ENCODE results near the gene GPRIN2. TPM values are rescaled to one million over a fixed set of nuclear protein-coding genes. Genes with fewer than 3 reads are reported as not detected.
A peak's percentile ranks its signal among the peaks of the same experiment; 100 is the strongest.

GPRIN2 gene
- total RNA-seq, 1 donor from 2014 or later, result 3.0 TPM

GRCh38 chr10:46557319-46558121, 1.1 kb upstream of the GPRIN2 start:
- Histone ChIP-seq H3K9ac (ENCODE audit: low read length) (no peak overlapping the region), H2AFZ (ENCODE audit: low read depth, low read length) (no peak overlapping the region), H3K4me2 (ENCODE audit: low read length) (no peak overlapping the region), H3K36me3 (ENCODE audit: insufficient read depth, low read length) (no peaks in the 10 kb centered on the region), H3K4me3 (ENCODE audit: insufficient read depth, low read depth, low read length) (no peak overlapping the region), H3K4me1 (ENCODE audit: insufficient read depth, low read length) (no peaks in the 10 kb centered on the region), H3K79me2 (ENCODE audit: insufficient read depth, low read length) (no peaks in the 10 kb centered on the region), H3K9me3 (ENCODE audit: insufficient read depth, low read depth, low read length) (no peaks in the 10 kb centered on the region), H4K20me1 (ENCODE audit: insufficient read depth, low read length) (no peaks in the 10 kb centered on the region), H3K27ac (ENCODE audit: low read depth, low read length) (no peak overlapping the region), H3K27me3 (ENCODE audit: insufficient read depth, low read length) (peaks cover 58% of the 10 kb centered on the region)
- H3K27ac Mint-ChIP-seq (ENCODE audit: unreplicated experiment), result no peak overlapping the region
- TF ChIP-seq CTCF (IDR thresholded peaks at IDR 0.05; ENCODE audit: insufficient read depth, low read depth, low read length) (no peak), EZH2 (IDR thresholded peaks at IDR 0.05; ENCODE audit: insufficient read depth, low read length) (no peak)
- FAIRE-seq (no peak), DNase-seq (ENCODE audit: low read depth) (no peak)
- H3K36me3 Mint-ChIP-seq (ENCODE audit: low read depth, unreplicated experiment), result peaks cover 1% of the 10 kb centered on the region
- no peaks in the 10 kb centered on the region for H3K4me1 Mint-ChIP-seq (ENCODE audit: low read depth, unreplicated experiment)
- peak overlapping the region; percentile 84 for H3K4me3 Mint-ChIP-seq (ENCODE audit: unreplicated experiment)
- H3K27me3 Mint-ChIP-seq (ENCODE audit: low read depth, unreplicated experiment), result no peaks in the 10 kb centered on the region
- no peaks in the 10 kb centered on the region for H3K9me3 Mint-ChIP-seq (ENCODE audit: unreplicated experiment)

- TF ChIP-seq EZH2 (IDR thresholded peaks at IDR 0.05; ENCODE audit: insufficient read depth, low read length) (peak; percentile 98), CTCF (IDR thresholded peaks at IDR 0.05; ENCODE audit: insufficient read depth, low read depth, low read length) (no peak)
- H3K4me2 ChIP-seq (ENCODE audit: low read length), result peak overlapping the region; percentile 80
- H3K4me3 Mint-ChIP-seq (ENCODE audit: unreplicated experiment), result peak overlapping the region; percentile 81
Measured at GRCh38 chr10:46555713-46556514, 544 bp downstream of the GPRIN2 start.

More at GRCh38 chr10:46555713-46556514, 544 bp downstream of the GPRIN2 start:
- Histone ChIP-seq H3K79me2 (ENCODE audit: insufficient read depth, low read length) (no peaks in the 10 kb centered on the region), H3K27ac (ENCODE audit: low read depth, low read length) (no peak overlapping the region), H3K9ac (ENCODE audit: low read length) (peak overlapping the region; percentile 20), H3K27me3 (ENCODE audit: insufficient read depth, low read length) (peaks cover 55% of the 10 kb centered on the region), H4K20me1 (ENCODE audit: insufficient read depth, low read length) (no peaks in the 10 kb centered on the region), H3K36me3 (ENCODE audit: insufficient read depth, low read length) (no peaks in the 10 kb centered on the region), H2AFZ (ENCODE audit: low read depth, low read length) (peak overlapping the region; percentile 58), H3K4me1 (ENCODE audit: insufficient read depth, low read length) (no peaks in the 10 kb centered on the region), H3K4me3 (ENCODE audit: insufficient read depth, low read depth, low read length) (peak overlapping the region; percentile 31), H3K9me3 (ENCODE audit: insufficient read depth, low read depth, low read length) (no peaks in the 10 kb centered on the region)
- no peak for DNase-seq (ENCODE audit: low read depth)
- no peaks in the 10 kb centered on the region for H3K4me1 Mint-ChIP-seq (ENCODE audit: low read depth, unreplicated experiment)
- H3K27ac Mint-ChIP-seq (ENCODE audit: unreplicated experiment), result no peak overlapping the region
- H3K27me3 Mint-ChIP-seq (ENCODE audit: low read depth, unreplicated experiment), result no peaks in the 10 kb centered on the region
- no peak for FAIRE-seq
- H3K36me3 Mint-ChIP-seq (ENCODE audit: low read depth, unreplicated experiment), result peaks cover 1% of the 10 kb centered on the region
- no peaks in the 10 kb centered on the region for H3K9me3 Mint-ChIP-seq (ENCODE audit: unreplicated experiment)

All from astrocyte (in vitro differentiated cells and primary cell).